PFSK-1 (cell line): ENCODE results near the gene MGLL.

ENCODE experiments used
- FOXP2 ChIP-seq: optimal IDR thresholded peaks from 2 replicates; pipeline ENCODE3; 2011; ENCODE audit warnings: borderline replicate concordance, control low read depth, inconsistent platforms; ENCODE audit not compliant: insufficient read depth; ENCODE audit errors: extremely low read length, extremely low read depth
- POLR2AphosphoS5 ChIP-seq: IDR thresholded peaks from 2 replicates; pipeline ENCODE4 v1.6.1; 2012; ENCODE audit warnings: low read depth, mild to moderate bottlenecking, control low read depth, low read length, moderate library complexity
- REST ChIP-seq, 2 experiments: IDR thresholded peaks; 2 replicates each; pipeline versions ENCODE4 v1.6.1 to v1.8.0; 2011 to 2012; ENCODE audit warnings: low read depth in 2 of 2, low read length in 2 of 2, control low read depth in 1 of 2, inconsistent platforms in 1 of 2, mild to moderate bottlenecking in 1 of 2, moderate library complexity in 1 of 2; ENCODE audit not compliant: insufficient read depth in 1 of 2
- SIN3A ChIP-seq: IDR thresholded peaks from 2 replicates; pipeline ENCODE4 v1.6.1; 2012; ENCODE audit warnings: mild to moderate bottlenecking, low read length, moderate library complexity, borderline replicate concordance; ENCODE audit not compliant: insufficient read depth
- TAF1 ChIP-seq: IDR thresholded peaks from 2 replicates; pipeline ENCODE4 v1.6.1; 2012; ENCODE audit warnings: low read length, control low read depth, borderline replicate concordance; ENCODE audit not compliant: insufficient read depth

The MGLL gene

GRCh38 chr3:127792541-127793292 lies 29.6 kb downstream of the MGLL start:
- TF ChIP-seq FOXP2 (no peak), SIN3A (no peak), TAF1 (no peak), REST (IDR thresholded peaks at IDR 0.05; ENCODE audit: insufficient read depth in 1 of 2, low read depth in 2 of 2, low read length in 2 of 2) (no peak), POLR2AphosphoS5 (no peak)

GRCh38 chr3:127791221-127791913 lies 30.9 kb downstream of the MGLL start:
- no peak for TF ChIP-seq TAF1
- TF ChIP-seq REST (IDR thresholded peaks at IDR 0.05; ENCODE audit: insufficient read depth in 1 of 2, low read depth in 2 of 2, low read length in 2 of 2): no peak
- TF ChIP-seq POLR2AphosphoS5: no peak
- no peak for TF ChIP-seq FOXP2
- no peak for TF ChIP-seq SIN3A

GRCh38 chr3:127790882-127791183 lies 31.5 kb downstream of the MGLL start:
- no peak for TF ChIP-seq FOXP2
- peak; percentile 34; the same call in 1 of the 2 replicates for TF ChIP-seq TAF1

GRCh38 chr3:127789990-127790881 lies 32.1 kb downstream of the MGLL start:
- TF ChIP-seq POLR2AphosphoS5 (no peak), FOXP2 (no peak), REST (IDR thresholded peaks at IDR 0.05; ENCODE audit: insufficient read depth in 1 of 2, low read depth in 2 of 2, low read length in 2 of 2) (no peak), TAF1 (no peak), SIN3A (no peak)

- TF ChIP-seq FOXP2 (no peak), REST (IDR thresholded peaks at IDR 0.05; ENCODE audit: insufficient read depth in 1 of 2, low read depth in 2 of 2, low read length in 2 of 2) (no peak), TAF1 (no peak), SIN3A (no peak), POLR2AphosphoS5 (no peak)
These were observed 33.3 kb downstream of the MGLL start for GRCh38 chr3:127789051-127789450.
